Osteoblast (primary cell): ENCODE data around the gene SETD5. TPM values are rescaled to one million over a fixed set of nuclear protein-coding genes. Genes with fewer than 3 reads are reported as not detected.
A peak's percentile ranks its signal among the peaks of the same experiment; 100 is the strongest.

Source experiments
- DNase-seq: peaks from one replicate; pipeline ENCODE4 v3.0.0; 2011; ENCODE audit warnings: low spot score, mixed read lengths; ENCODE audit not compliant: insufficient read length; ENCODE audit errors: missing footprints
- H2AFZ ChIP-seq: 2 replicates; pipeline ENCODE4 v1.6.0; 2011; ENCODE audit warnings: mild to moderate bottlenecking, low read length
- H3K27ac ChIP-seq: 2 replicates; pipeline ENCODE4 v1.5.1; 2011; ENCODE audit warnings: mild to moderate bottlenecking, low read depth, low read length, moderate library complexity
- H3K27me3 ChIP-seq: 2 replicates; pipeline ENCODE4 v1.6.0; 2012; ENCODE audit warnings: mild to moderate bottlenecking, control low read depth, inconsistent platforms, low read length, moderate library complexity; ENCODE audit not compliant: insufficient read depth
- H3K36me3 ChIP-seq: 2 replicates; pipeline ENCODE4 v1.5.1; 2011; ENCODE audit warnings: mild to moderate bottlenecking, low read length, control low read depth, moderate library complexity; ENCODE audit not compliant: insufficient read depth
- H3K4me1 ChIP-seq: 2 replicates; pipeline ENCODE4 v1.5.1; 2011; ENCODE audit warnings: mild to moderate bottlenecking, low read length, control low read depth, moderate library complexity; ENCODE audit not compliant: insufficient read depth
- H3K4me2 ChIP-seq: 2 replicates; pipeline ENCODE4 v1.6.0; 2011; ENCODE audit warnings: mild to moderate bottlenecking, low read length; ENCODE audit not compliant: insufficient read depth
- H3K4me3 ChIP-seq: fragments of 200-600 bp; sonication (generic); 3 replicates; pipeline ENCODE4 v1.5.1; 2012; ENCODE audit warnings: mild to moderate bottlenecking, low read length, inconsistent platforms; ENCODE audit not compliant: insufficient read depth
- H3K79me2 ChIP-seq: 2 replicates; pipeline ENCODE4 v1.6.0; 2012; ENCODE audit warnings: mild to moderate bottlenecking, low read length, control low read depth, inconsistent platforms; ENCODE audit not compliant: insufficient read depth
- H3K9me3 ChIP-seq: 2 replicates; pipeline ENCODE4 v1.5.1; 2011; ENCODE audit warnings: low read depth, low read length, control low read depth
- H4K20me1 ChIP-seq: 2 replicates; pipeline ENCODE4 v1.6.0; 2012; ENCODE audit warnings: mild to moderate bottlenecking, low read length, control low read depth; ENCODE audit not compliant: insufficient read depth
- CTCF ChIP-seq: IDR thresholded peaks from 2 replicates; pipeline ENCODE4 v1.5.1; 2011; ENCODE audit warnings: mild to moderate bottlenecking, low read depth, low read length, moderate library complexity; ENCODE audit errors: extremely low read depth
- total RNA-seq: library from RNA; depleted of rRNA; stranded (reverse); fragments of >200 nt; gene quantifications from 2 replicates; pipeline ENCODE4 v1.2.3, GENCODE V29; 2012

Gene SETD5
- total RNA-seq, 1 donor: 106 TPM

- H3K27me3 ChIP-seq: no peaks in the 10 kb centered on the region
- peaks cover 12% of the 10 kb centered on the region for H3K36me3 ChIP-seq
- no peak for TF ChIP-seq CTCF
- no peak for DNase-seq
- peaks cover 73% of the 10 kb centered on the region for H4K20me1 ChIP-seq
- H3K27ac ChIP-seq: peak overlapping the region; percentile 97
- no peak overlapping the region for H2AFZ ChIP-seq
- H3K4me3 ChIP-seq: peak overlapping the region; percentile 95
- H3K4me1 ChIP-seq: peaks cover 62% of the 10 kb centered on the region
- H3K9me3 ChIP-seq: no peaks in the 10 kb centered on the region
- H3K79me2 ChIP-seq: peaks cover 87% of the 10 kb centered on the region
- peak overlapping the region; percentile 85 for H3K4me2 ChIP-seq
Observed at GRCh38 chr3:9399337-9399703, 1.9 kb downstream of the SETD5 start.

GRCh38 chr3:9399746-9400145 is 2.3 kb downstream of the SETD5 start:
- Histone ChIP-seq H3K27ac (peak overlapping the region; percentile 97), H3K27me3 (no peaks in the 10 kb centered on the region), H3K9me3 (no peaks in the 10 kb centered on the region), H2AFZ (no peak overlapping the region), H3K36me3 (peaks cover 8% of the 10 kb centered on the region), H3K79me2 (peaks cover 87% of the 10 kb centered on the region), H4K20me1 (peaks cover 74% of the 10 kb centered on the region), H3K4me1 (peaks cover 61% of the 10 kb centered on the region), H3K4me2 (peak overlapping the region; percentile 85), H3K4me3 (peak overlapping the region; percentile 95)
- DNase-seq: peak; percentile 93
- TF ChIP-seq CTCF: no peak

- peaks cover 54% of the 10 kb centered on the region for H3K4me1 ChIP-seq
- H3K4me3 ChIP-seq: peak overlapping the region; percentile 30
- H3K9me3 ChIP-seq: no peaks in the 10 kb centered on the region
- no peak overlapping the region for H2AFZ ChIP-seq
- no peaks in the 10 kb centered on the region for H3K36me3 ChIP-seq
- peaks cover 87% of the 10 kb centered on the region for H3K79me2 ChIP-seq
- no peaks in the 10 kb centered on the region for H3K27me3 ChIP-seq
- DNase-seq: no peak
- peak overlapping the region; percentile 97 for H3K27ac ChIP-seq
- no peak for TF ChIP-seq CTCF
- peaks cover 74% of the 10 kb centered on the region for H4K20me1 ChIP-seq
- H3K4me2 ChIP-seq: peak overlapping the region; percentile 85
Observed at GRCh38 chr3:9400616-9401015, 3.2 kb downstream of the SETD5 start.

GRCh38 chr3:9401986-9402385 is 4.6 kb downstream of the SETD5 start:
- no peaks in the 10 kb centered on the region for H3K27me3 ChIP-seq
- no peak overlapping the region for H2AFZ ChIP-seq
- no peak for DNase-seq
- H3K36me3 ChIP-seq: no peaks in the 10 kb centered on the region
- peak overlapping the region; percentile 97 for H3K27ac ChIP-seq
- TF ChIP-seq CTCF: no peak
- H3K4me2 ChIP-seq: peak overlapping the region; percentile 85
- H3K9me3 ChIP-seq: no peaks in the 10 kb centered on the region
- peaks cover 94% of the 10 kb centered on the region for H3K79me2 ChIP-seq
- peaks cover 83% of the 10 kb centered on the region for H4K20me1 ChIP-seq
- H3K4me3 ChIP-seq: peak overlapping the region; percentile 17
- peaks cover 51% of the 10 kb centered on the region for H3K4me1 ChIP-seq
